Measurements from ENCODE around the gene UBB. TPM values are rescaled to one million over a fixed set of nuclear protein-coding genes. Genes with fewer than 3 reads are reported as not detected.
"Not testable (repeated sequence)": the region's sequence is repeated elsewhere in the genome, so short reads cannot be mapped to it uniquely, and the experiment has no call there.

UBB gene
- total RNA-seq, 1 experiment from 2014 or later = 2,439 TPM

- peak; percentile 36 for DNase-seq (ENCODE audit: low spot score)
These were observed 6.5 kb upstream of the UBB start for GRCh38 chr17:16374146-16374938.

GRCh38 chr17:16377941-16378341, 3.0 kb upstream of the UBB start:
- DNase-seq (ENCODE audit: low spot score) = no peak

GRCh38 chr17:16378636-16379282, 2.1 kb upstream of the UBB start:
- DNase-seq (ENCODE audit: low spot score) = no peak

- no peak for DNase-seq (ENCODE audit: low spot score)
These were observed 1.2 kb upstream of the UBB start for GRCh38 chr17:16379654-16380053.

- DNase-seq (ENCODE audit: low spot score) = no peak
These were observed 567 bp downstream of the UBB start for GRCh38 chr17:16381496-16381820.

GRCh38 chr17:16383216-16383615, 2.3 kb downstream of the UBB start:
- DNase-seq (ENCODE audit: low spot score) = no peak

- no peak for DNase-seq (ENCODE audit: low spot score)
These were observed 2.9 kb downstream of the UBB start for GRCh38 chr17:16383772-16384287.

- no peak for DNase-seq (ENCODE audit: low spot score)
These were observed 3.7 kb downstream of the UBB start for GRCh38 chr17:16384557-16384956.

GRCh38 chr17:16386126-16386507, 5.2 kb downstream of the UBB start:
- not testable (repeated sequence) for DNase-seq (ENCODE audit: low spot score)

GRCh38 chr17:16391451-16391850, 10.6 kb downstream of the UBB start:
- DNase-seq (ENCODE audit: low spot score) = no peak

- not testable (repeated sequence) for DNase-seq (ENCODE audit: low spot score)
These were observed 11.6 kb downstream of the UBB start for GRCh38 chr17:16392491-16392890.

- not testable (repeated sequence) for DNase-seq (ENCODE audit: low spot score)
These were observed 15.0 kb downstream of the UBB start for GRCh38 chr17:16395887-16396286.

GRCh38 chr17:16396693-16397092, 15.8 kb downstream of the UBB start:
- DNase-seq (ENCODE audit: low spot score) = not testable (repeated sequence)

GRCh38 chr17:16398270-16399267, 17.7 kb downstream of the UBB start:
- DNase-seq (ENCODE audit: low spot score) = no peak

- DNase-seq (ENCODE audit: low spot score) = not testable (repeated sequence)
These were observed 23.0 kb downstream of the UBB start for GRCh38 chr17:16403847-16404246.

GRCh38 chr17:16406742-16407674, 26.1 kb downstream of the UBB start:
- no peak for DNase-seq (ENCODE audit: low spot score)

- DNase-seq (ENCODE audit: low spot score) = no peak
These were observed 27.2 kb downstream of the UBB start for GRCh38 chr17:16407911-16408588.

GRCh38 chr17:16415031-16415924, 34.4 kb downstream of the UBB start, which contains the start of gene TRPV2:
Gene TRPV2 (plus strand): TSS chr17:16415571. CDS start chr17:16417669, 2,098 bp downstream.
- DNase-seq (ENCODE audit: low spot score) = no peak

- DNase-seq (ENCODE audit: low spot score) = no peak
These were observed 36.5 kb downstream of the UBB start for GRCh38 chr17:16417399-16417798.
